ENCODE results near the gene TMEM139. TPM values are rescaled to one million over a fixed set of nuclear protein-coding genes. Genes with fewer than 3 reads are reported as not detected.

TMEM139 gene
- total RNA-seq (2014; rRNA removed; shearing (Covaris generic)): 0.97 and 2.5 TPM in 2 replicates

GRCh38 chr7:143284591-143285469, at the start of gene TMEM139:
TMEM139 (plus strand) TSS chr7:143284958; CDS start chr7:143285958, 1,000 bp downstream.
- H3K36me3 ChIP-seq: peaks cover 3% of the 10 kb centered on the region; the same call in 1 of the 2 replicates
- H3K4me3 ChIP-seq: peak within 1 kb of the TSS; percentile 47
- H3K27me3 ChIP-seq: no peaks in the 10 kb centered on the region
- peak; percentile 64 to 79 for DNase-seq
- H3K27ac ChIP-seq: peak within 1 kb of the TSS; percentile 24
- H3K9me3 ChIP-seq (replicated peaks): no peaks in the 10 kb centered on the region
- peaks cover 22% of the 10 kb centered on the region for H3K4me1 ChIP-seq

- no peaks in the 10 kb centered on the region for H3K36me3 ChIP-seq
- H3K4me3 ChIP-seq: no peak overlapping the region
- no peak for DNase-seq
- no peaks in the 10 kb centered on the region for H3K4me1 ChIP-seq
- no peak overlapping the region for H3K27ac ChIP-seq
- peaks cover 9% of the 10 kb centered on the region; the same call in 1 of the 2 replicates for H3K9me3 ChIP-seq (replicated peaks)
- H3K27me3 ChIP-seq: no peaks in the 10 kb centered on the region
Measured at GRCh38 chr7:143235561-143235960, 49.2 kb upstream of the TMEM139 start.

- Histone ChIP-seq H3K4me1 (no peaks in the 10 kb centered on the region), H3K9me3 (replicated peaks) (peaks cover 9% of the 10 kb centered on the region; the same call in 1 of the 2 replicates), H3K4me3 (no peak overlapping the region), H3K27me3 (no peaks in the 10 kb centered on the region), H3K36me3 (no peaks in the 10 kb centered on the region), H3K27ac (no peak overlapping the region)
- no peak for DNase-seq
Measured at GRCh38 chr7:143236408-143236990, 48.3 kb upstream of the TMEM139 start.

GRCh38 chr7:143237366-143237765, 47.4 kb upstream of the TMEM139 start:
- Histone ChIP-seq H3K4me1 (no peaks in the 10 kb centered on the region), H3K4me3 (no peak overlapping the region), H3K9me3 (replicated peaks) (peaks cover 9% of the 10 kb centered on the region; the same call in 1 of the 2 replicates), H3K27ac (no peak overlapping the region), H3K27me3 (no peaks in the 10 kb centered on the region), H3K36me3 (no peaks in the 10 kb centered on the region)
- DNase-seq: no peak

- peak; percentile 20 to 28 for DNase-seq
- H3K4me1 ChIP-seq: no peaks in the 10 kb centered on the region
- H3K9me3 ChIP-seq (replicated peaks): peaks cover 9% of the 10 kb centered on the region; the same call in 1 of the 2 replicates
- no peak overlapping the region for H3K27ac ChIP-seq
- no peaks in the 10 kb centered on the region for H3K36me3 ChIP-seq
- H3K4me3 ChIP-seq: no peak overlapping the region
- no peaks in the 10 kb centered on the region for H3K27me3 ChIP-seq
Measured at GRCh38 chr7:143238289-143238980, 46.3 kb upstream of the TMEM139 start.

GRCh38 chr7:143239813-143240212, 44.9 kb upstream of the TMEM139 start:
- H3K4me1 ChIP-seq: no peaks in the 10 kb centered on the region
- no peak for DNase-seq
- no peak overlapping the region for H3K27ac ChIP-seq
- H3K4me3 ChIP-seq: no peak overlapping the region
- H3K9me3 ChIP-seq (replicated peaks): peaks cover 9% of the 10 kb centered on the region; the same call in 1 of the 2 replicates
- H3K36me3 ChIP-seq: no peaks in the 10 kb centered on the region
- no peaks in the 10 kb centered on the region for H3K27me3 ChIP-seq

GRCh38 chr7:143240291-143241168, 44.2 kb upstream of the TMEM139 start:
- H3K9me3 ChIP-seq (replicated peaks): peaks cover 7% of the 10 kb centered on the region; the same call in 1 of the 2 replicates
- H3K36me3 ChIP-seq: no peaks in the 10 kb centered on the region
- H3K4me1 ChIP-seq: no peaks in the 10 kb centered on the region
- H3K27ac ChIP-seq: no peak overlapping the region
- no peak overlapping the region for H3K4me3 ChIP-seq
- H3K27me3 ChIP-seq: no peaks in the 10 kb centered on the region
- DNase-seq: peak; percentile 68 to 85

- Histone ChIP-seq H3K27ac (no peak overlapping the region), H3K4me3 (no peak overlapping the region), H3K9me3 (replicated peaks) (no peaks in the 10 kb centered on the region), H3K27me3 (no peaks in the 10 kb centered on the region), H3K4me1 (no peaks in the 10 kb centered on the region), H3K36me3 (no peaks in the 10 kb centered on the region)
- DNase-seq: no peak
Measured at GRCh38 chr7:143242306-143242705, 42.5 kb upstream of the TMEM139 start.

- no peaks in the 10 kb centered on the region for H3K9me3 ChIP-seq (replicated peaks)
- H3K4me1 ChIP-seq: no peaks in the 10 kb centered on the region
- no peak for DNase-seq
- H3K27ac ChIP-seq: no peak overlapping the region
- no peaks in the 10 kb centered on the region for H3K27me3 ChIP-seq
- no peak overlapping the region for H3K4me3 ChIP-seq
- H3K36me3 ChIP-seq: no peaks in the 10 kb centered on the region
Measured at GRCh38 chr7:143243111-143243510, 41.6 kb upstream of the TMEM139 start.

- no peaks in the 10 kb centered on the region for H3K27me3 ChIP-seq
- DNase-seq: no peak
- no peak overlapping the region for H3K4me3 ChIP-seq
- no peaks in the 10 kb centered on the region for H3K9me3 ChIP-seq (replicated peaks)
- H3K36me3 ChIP-seq: no peaks in the 10 kb centered on the region
- no peaks in the 10 kb centered on the region for H3K4me1 ChIP-seq
- H3K27ac ChIP-seq: no peak overlapping the region
Measured at GRCh38 chr7:143243614-143244013, 41.1 kb upstream of the TMEM139 start.

GRCh38 chr7:143244321-143244720, 40.4 kb upstream of the TMEM139 start:
- Histone ChIP-seq H3K36me3 (no peaks in the 10 kb centered on the region), H3K27me3 (no peaks in the 10 kb centered on the region), H3K27ac (no peak overlapping the region), H3K4me3 (no peak overlapping the region), H3K9me3 (replicated peaks) (no peaks in the 10 kb centered on the region), H3K4me1 (no peaks in the 10 kb centered on the region)
- no peak for DNase-seq

GRCh38 chr7:143245123-143245522, 39.6 kb upstream of the TMEM139 start:
- no peak overlapping the region for H3K4me3 ChIP-seq
- no peak overlapping the region for H3K27ac ChIP-seq
- no peak for DNase-seq
- H3K9me3 ChIP-seq (replicated peaks): no peaks in the 10 kb centered on the region
- no peaks in the 10 kb centered on the region for H3K36me3 ChIP-seq
- H3K4me1 ChIP-seq: no peaks in the 10 kb centered on the region
- no peaks in the 10 kb centered on the region for H3K27me3 ChIP-seq

GRCh38 chr7:143247372-143247771, 37.4 kb upstream of the TMEM139 start:
- no peaks in the 10 kb centered on the region for H3K4me1 ChIP-seq
- H3K27me3 ChIP-seq: no peaks in the 10 kb centered on the region
- H3K9me3 ChIP-seq (replicated peaks): no peaks in the 10 kb centered on the region
- no peak overlapping the region for H3K27ac ChIP-seq
- H3K4me3 ChIP-seq: no peak overlapping the region
- H3K36me3 ChIP-seq: no peaks in the 10 kb centered on the region
- no peak for DNase-seq

GRCh38 chr7:143248761-143249354, 35.9 kb upstream of the TMEM139 start:
- Histone ChIP-seq H3K27me3 (no peaks in the 10 kb centered on the region), H3K4me3 (no peak overlapping the region), H3K27ac (no peak overlapping the region), H3K9me3 (replicated peaks) (no peaks in the 10 kb centered on the region), H3K4me1 (no peaks in the 10 kb centered on the region), H3K36me3 (no peaks in the 10 kb centered on the region)
- no peak for DNase-seq
